ENCODE data around the gene PAK1. TPM values are rescaled to one million over a fixed set of nuclear protein-coding genes. Genes with fewer than 3 reads are reported as not detected.

Gene PAK1
- total RNA-seq = 10 to 100 TPM; 56.0 to 59.0 TPM

DNA sequence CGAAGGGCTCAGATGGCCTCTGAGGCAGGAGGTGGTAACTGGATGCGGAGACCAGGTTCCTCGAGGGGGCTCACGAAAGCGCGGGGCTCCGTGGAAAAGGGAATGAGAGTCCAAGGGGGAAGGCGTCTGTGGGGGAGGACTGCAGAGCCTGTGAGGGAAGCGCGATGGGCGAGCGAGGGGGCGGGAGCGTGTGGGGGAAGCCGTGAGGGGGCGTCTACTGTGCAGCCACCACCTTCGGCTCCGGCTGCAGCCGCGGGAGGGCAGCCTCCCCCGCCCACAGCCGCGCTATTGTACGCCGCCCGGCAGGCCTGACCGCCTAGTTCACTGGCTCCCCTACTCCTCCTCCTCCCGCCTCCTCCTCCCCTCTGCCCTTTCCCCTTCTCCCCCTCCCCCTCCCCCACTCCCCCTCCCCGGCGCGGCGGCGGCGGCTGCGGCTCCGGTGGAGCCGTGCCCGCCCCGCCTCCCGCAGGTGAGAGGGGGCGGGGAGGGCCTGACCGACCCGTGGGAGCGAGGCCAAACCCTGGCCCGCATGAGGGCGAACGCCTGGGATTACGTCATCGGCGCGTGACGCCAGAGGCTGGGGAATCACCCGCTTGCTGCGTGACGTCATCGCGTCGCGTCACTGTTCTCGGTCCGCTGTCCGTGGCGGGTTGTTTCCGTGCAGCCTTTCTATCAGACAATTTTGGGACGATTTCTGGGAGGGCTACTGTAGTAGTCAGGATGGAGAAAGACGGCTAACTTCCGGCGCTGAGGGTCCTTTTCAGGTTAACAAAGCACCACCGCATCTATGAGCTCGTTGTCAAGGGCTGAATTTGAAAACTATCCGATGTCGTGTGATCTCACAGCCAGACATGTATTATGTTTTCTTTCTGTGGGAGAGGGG, at the start of gene PAK1:
TSS of gene PAK1 (minus strand) at position 294 of the 883 bp plus-strand sequence. CDS start 81,574 bp downstream, outside the sequence.
- peak; percentile 85 for DNase-seq
- H3K27me3 Mint-ChIP-seq = peaks cover 25% of the 10 kb centered on the region
- ChIA-PET CTCF (interaction anchor here (0.9 kb wide), 1 partner anchor 10 kb away, joined by 4 read pairs; no protein-coding TSS in a partner anchor), POLR2A (interaction anchor here (0.6 kb wide), 1 partner anchor 61 kb away, joined by 5 read pairs; no protein-coding TSS in a partner anchor)
- H3K9me3 Mint-ChIP-seq = no peaks in the 10 kb centered on the region
- peak within 1 kb of the TSS; percentile 87 for H3K27ac Mint-ChIP-seq
- peak within 1 kb of the TSS; percentile 80 for H3K4me3 Mint-ChIP-seq
- no peaks in the 10 kb centered on the region for H3K36me3 Mint-ChIP-seq (ENCODE audit: low read depth)
- peaks cover 29% of the 10 kb centered on the region for H3K4me1 Mint-ChIP-seq

DNA sequence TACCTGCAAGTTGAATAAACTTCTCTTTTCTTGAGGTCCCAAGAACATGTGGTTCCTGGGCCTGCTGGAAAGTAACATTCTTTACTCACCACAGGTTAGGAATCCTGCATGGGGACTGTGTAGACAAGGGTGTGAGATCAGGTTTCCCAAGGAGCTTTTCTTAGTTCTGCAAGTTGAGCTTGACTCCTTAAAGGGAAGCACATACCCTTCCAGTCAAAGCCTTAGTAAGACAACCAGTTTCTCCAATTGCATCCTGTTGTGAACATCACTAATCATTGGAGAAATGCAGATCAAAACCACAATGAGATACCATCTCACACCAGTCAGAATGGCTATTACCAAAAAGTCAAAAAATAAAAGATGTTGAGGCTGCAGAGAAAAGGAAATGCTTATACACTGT, 48.3 kb upstream of the PAK1 start:
- DNase-seq = no peak
- Mint-ChIP-seq H3K27me3 (no peaks in the 10 kb centered on the region), H3K27ac (no peak overlapping the region), H3K4me3 (no peak overlapping the region), H3K9me3 (no peaks in the 10 kb centered on the region), H3K36me3 (ENCODE audit: low read depth) (no peaks in the 10 kb centered on the region), H3K4me1 (no peaks in the 10 kb centered on the region)
- ChIA-PET POLR2A (no interaction called here), CTCF (interaction anchor here (0.6 to 1.6 kb wide), 2 partner anchors 20 to 1386 kb away, joined by 4 read pairs; no protein-coding TSS in a partner anchor)

DNA sequence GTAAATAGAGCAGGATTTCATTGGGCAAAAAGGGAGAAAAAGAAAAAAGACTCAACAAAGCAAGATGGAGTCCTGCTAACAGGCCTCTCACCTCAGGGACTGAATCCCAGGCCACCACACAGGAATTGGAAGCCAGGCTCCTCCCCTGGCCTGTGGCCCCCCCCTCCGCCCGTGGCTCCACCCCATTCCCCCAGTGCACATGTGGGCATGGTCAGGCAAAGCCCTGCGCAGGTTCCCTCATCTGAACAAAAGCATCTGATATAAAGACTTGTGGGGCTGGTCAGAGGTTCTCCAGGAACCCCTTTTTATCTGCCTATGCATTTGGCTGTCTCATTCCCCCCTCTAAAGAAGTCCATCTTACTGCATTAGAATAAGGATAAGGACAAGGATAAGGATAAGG, 46.0 kb upstream of the PAK1 start:
- ChIA-PET POLR2A (no interaction called here), CTCF (no interaction called here)
- no peaks in the 10 kb centered on the region for H3K9me3 Mint-ChIP-seq
- H3K36me3 Mint-ChIP-seq (ENCODE audit: low read depth) = no peaks in the 10 kb centered on the region
- DNase-seq = no peak
- no peaks in the 10 kb centered on the region for H3K27me3 Mint-ChIP-seq
- no peaks in the 10 kb centered on the region for H3K4me1 Mint-ChIP-seq
- H3K27ac Mint-ChIP-seq = no peak overlapping the region
- no peak overlapping the region for H3K4me3 Mint-ChIP-seq

DNA sequence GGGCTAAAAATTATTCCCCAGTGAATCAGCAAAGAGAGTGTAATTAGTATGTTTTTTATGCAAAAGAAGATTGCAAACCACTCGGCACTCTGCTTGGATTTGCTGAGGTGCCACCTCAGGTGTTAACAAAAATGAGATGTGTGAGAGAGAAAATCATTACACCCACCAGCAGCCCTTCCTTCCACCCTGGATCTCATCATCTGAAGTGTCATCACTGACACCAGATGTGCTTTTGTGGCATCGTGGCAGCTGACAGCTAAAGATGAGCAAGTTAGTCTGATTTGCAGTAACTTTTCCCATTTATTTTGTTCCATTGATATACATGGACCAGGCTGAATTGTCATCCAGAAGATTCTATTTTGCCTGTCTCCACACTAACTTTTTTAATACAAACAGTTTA, 44.6 kb upstream of the PAK1 start:
- no peaks in the 10 kb centered on the region for H3K4me1 Mint-ChIP-seq
- CTCF ChIA-PET = no interaction called here
- no peak for DNase-seq
- no peaks in the 10 kb centered on the region for H3K36me3 Mint-ChIP-seq (ENCODE audit: low read depth)
- POLR2A ChIA-PET = no interaction called here
- H3K4me3 Mint-ChIP-seq = no peak overlapping the region
- H3K9me3 Mint-ChIP-seq = no peaks in the 10 kb centered on the region
- no peak overlapping the region for H3K27ac Mint-ChIP-seq
- H3K27me3 Mint-ChIP-seq = no peaks in the 10 kb centered on the region

DNA sequence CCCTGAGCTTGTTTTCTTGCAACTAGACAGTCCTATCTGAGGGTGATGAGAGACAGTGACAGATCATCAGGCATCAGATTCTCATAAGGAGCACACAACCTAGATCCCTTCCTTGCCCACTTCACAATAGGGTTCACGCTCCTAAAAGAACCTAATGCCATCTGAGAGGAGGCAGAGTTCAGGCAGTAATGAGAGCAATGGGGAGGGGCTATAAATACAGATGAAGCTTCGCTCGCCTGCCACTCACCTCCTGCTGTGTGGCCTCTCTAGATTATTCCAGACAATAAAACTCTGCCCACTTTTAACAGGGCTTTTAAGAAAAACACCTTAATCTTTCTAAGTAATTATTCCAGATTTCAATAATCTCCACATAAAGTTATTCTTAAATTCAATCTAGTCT, 43.9 kb upstream of the PAK1 start:
- Mint-ChIP-seq H3K27ac (no peak overlapping the region), H3K4me3 (no peak overlapping the region), H3K4me1 (no peaks in the 10 kb centered on the region), H3K36me3 (ENCODE audit: low read depth) (no peaks in the 10 kb centered on the region), H3K27me3 (no peaks in the 10 kb centered on the region), H3K9me3 (no peaks in the 10 kb centered on the region)
- POLR2A ChIA-PET = no interaction called here
- no peak for DNase-seq
- CTCF ChIA-PET = no interaction called here

DNA sequence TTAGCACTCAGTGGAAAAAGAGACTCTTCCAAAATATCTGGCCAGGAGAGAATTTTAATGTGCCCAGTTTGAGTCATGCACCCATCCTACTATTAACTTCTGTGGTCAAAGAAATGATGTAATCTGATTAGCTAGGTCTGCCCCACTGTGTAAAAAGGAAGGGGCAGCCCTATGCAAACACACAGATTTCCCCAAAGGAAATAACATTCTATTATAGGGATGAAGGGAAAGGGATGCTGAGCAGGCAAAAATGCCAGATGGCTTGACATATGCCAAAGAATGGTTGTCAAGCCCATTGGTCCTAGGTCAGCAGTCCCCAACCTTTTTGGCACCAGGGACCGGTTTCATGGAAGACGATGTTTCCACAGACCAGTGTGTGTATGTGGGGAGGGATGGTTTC, 43.3 kb upstream of the PAK1 start:
- Mint-ChIP-seq H3K4me1 (no peaks in the 10 kb centered on the region), H3K36me3 (ENCODE audit: low read depth) (no peaks in the 10 kb centered on the region), H3K4me3 (no peak overlapping the region), H3K9me3 (no peaks in the 10 kb centered on the region), H3K27ac (no peak overlapping the region), H3K27me3 (no peaks in the 10 kb centered on the region)
- ChIA-PET POLR2A (no interaction called here), CTCF (interaction anchor here (0.7 kb wide), 1 partner anchor 21 kb away, joined by 3 read pairs; no protein-coding TSS in a partner anchor)
- DNase-seq = no peak

DNA sequence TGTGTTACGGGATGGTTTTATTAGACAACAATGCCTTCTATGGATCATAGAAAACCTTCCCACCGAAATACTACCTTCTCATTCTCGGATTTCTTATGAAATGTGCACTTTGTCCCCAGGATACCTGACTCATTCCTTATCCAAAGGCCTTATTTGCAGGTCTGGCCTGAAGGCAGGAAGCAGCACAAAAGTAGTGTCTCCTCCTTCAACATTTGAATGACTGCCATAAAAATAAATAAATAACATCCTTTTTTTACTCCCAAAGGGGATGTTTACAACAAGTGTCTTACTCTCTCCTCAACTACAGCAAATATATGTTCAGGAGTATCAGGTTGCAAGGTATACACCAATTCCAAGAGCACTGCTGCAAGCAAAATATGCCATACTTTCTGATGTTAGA, 41.6 kb upstream of the PAK1 start:
- Mint-ChIP-seq H3K36me3 (ENCODE audit: low read depth) (no peaks in the 10 kb centered on the region), H3K4me3 (no peak overlapping the region), H3K4me1 (no peaks in the 10 kb centered on the region), H3K27me3 (peaks cover 4% of the 10 kb centered on the region), H3K27ac (no peak overlapping the region), H3K9me3 (no peaks in the 10 kb centered on the region)
- ChIA-PET POLR2A (interaction anchor here (0.9 kb wide), 1 partner anchor 180 kb away, joined by 5 read pairs; no protein-coding TSS in a partner anchor), CTCF (interaction anchor here (1.1 kb wide), 1 partner anchor 388 kb away, joined by 3 read pairs; no protein-coding TSS in a partner anchor)
- no peak for DNase-seq

DNA sequence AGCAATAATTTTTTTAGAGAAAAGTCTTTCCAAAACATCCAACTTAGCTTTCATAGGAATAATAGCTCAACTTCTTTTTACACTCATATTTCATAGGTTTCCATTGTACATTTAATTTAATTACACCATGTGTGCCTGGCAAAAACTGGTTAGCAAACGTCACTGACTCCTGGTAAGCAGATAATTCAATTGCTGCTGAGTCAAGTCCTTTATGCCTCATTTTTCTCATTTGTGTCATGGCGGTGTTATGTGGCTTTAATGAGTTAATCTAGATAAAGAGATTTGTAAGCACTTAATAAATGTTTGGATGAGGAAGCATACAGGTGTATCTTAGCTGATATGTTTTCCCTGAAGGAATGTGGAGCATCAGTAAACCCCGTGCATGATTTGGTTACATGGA, 41.2 kb upstream of the PAK1 start:
- no peak for DNase-seq
- Mint-ChIP-seq H3K9me3 (no peaks in the 10 kb centered on the region), H3K4me1 (no peaks in the 10 kb centered on the region), H3K27me3 (peaks cover 5% of the 10 kb centered on the region), H3K27ac (no peak overlapping the region), H3K4me3 (no peak overlapping the region), H3K36me3 (ENCODE audit: low read depth) (no peaks in the 10 kb centered on the region)
- ChIA-PET CTCF (no interaction called here), POLR2A (no interaction called here)

DNA sequence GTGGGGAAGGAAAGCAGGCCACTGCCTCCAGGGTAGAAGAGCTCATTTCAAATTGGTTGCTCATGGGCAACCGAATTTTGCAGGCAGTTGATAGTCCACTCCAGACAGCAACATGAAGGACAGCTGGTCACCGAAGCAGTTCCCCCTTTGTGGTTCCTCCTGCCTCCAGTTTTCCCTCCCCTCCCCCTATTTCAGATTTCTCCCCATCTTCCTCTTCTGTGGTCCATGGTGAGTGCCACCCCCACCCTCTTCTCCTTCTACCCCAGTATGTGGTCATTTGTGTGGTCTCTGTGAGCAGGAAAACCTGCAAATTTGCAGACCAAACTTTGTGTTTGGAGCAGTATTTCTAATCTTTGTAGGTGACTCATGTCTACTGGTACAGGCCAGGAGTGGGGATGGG, 38.2 kb upstream of the PAK1 start:
- Mint-ChIP-seq H3K36me3 (ENCODE audit: low read depth) (no peaks in the 10 kb centered on the region), H3K4me1 (no peaks in the 10 kb centered on the region), H3K27me3 (peaks cover 5% of the 10 kb centered on the region), H3K4me3 (no peak overlapping the region), H3K9me3 (no peaks in the 10 kb centered on the region), H3K27ac (no peak overlapping the region)
- ChIA-PET POLR2A (interaction anchor here (0.7 kb wide), 1 partner anchor 538 kb away, joined by 4 read pairs; no protein-coding TSS in a partner anchor), CTCF (interaction anchor here (0.6 kb wide), 1 partner anchor 264 kb away, joined by 3 read pairs; no protein-coding TSS in a partner anchor)
- DNase-seq = no peak

DNA sequence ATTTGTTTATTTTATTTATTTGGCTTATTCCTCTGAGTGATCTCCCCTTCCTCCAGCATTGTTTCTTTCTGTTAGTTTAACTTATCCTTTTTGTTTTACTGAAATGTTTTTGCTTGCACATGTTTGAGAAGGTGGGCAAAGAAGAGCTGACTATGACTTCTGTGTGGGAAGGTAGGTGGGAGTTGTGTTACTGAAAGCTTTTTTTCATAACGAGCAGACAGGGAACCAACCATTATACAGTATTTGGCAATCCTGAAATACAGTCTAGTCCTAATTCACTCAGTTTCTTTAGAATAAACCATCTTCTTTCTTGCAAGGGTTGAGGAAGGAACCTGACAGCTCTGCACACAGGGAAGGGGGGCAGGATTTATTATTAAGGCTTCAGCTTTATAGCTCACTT, 37.0 kb upstream of the PAK1 start:
- Mint-ChIP-seq H3K9me3 (no peaks in the 10 kb centered on the region), H3K27me3 (peaks cover 5% of the 10 kb centered on the region), H3K27ac (peak overlapping the region; percentile 6), H3K4me3 (no peak overlapping the region), H3K4me1 (no peaks in the 10 kb centered on the region), H3K36me3 (ENCODE audit: low read depth) (no peaks in the 10 kb centered on the region)
- POLR2A ChIA-PET = no interaction called here
- no peak for DNase-seq
- CTCF ChIA-PET = interaction anchor here (0.9 kb wide), 1 partner anchor 17 kb away, joined by 3 read pairs; no protein-coding TSS in a partner anchor

DNA sequence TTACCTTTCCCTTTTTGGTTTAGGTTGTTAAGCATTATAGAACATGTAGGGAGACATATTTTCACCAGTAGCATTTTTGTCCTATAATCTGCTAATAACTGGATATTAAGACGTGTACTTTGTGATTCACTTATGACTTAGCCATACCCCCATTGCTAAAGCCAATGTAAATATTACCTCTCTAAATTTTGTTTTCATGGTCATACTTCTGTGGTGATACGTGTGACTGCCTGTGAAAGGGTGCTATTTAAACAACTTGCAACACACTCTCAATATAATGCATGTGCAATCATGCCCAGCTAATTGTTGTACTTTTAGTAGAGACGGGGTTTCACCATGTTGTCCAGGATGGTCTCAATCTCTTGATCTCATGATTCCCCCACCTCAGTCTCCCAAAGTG, 36.2 kb upstream of the PAK1 start:
- Mint-ChIP-seq H3K27ac (no peak overlapping the region), H3K4me3 (no peak overlapping the region), H3K36me3 (ENCODE audit: low read depth) (no peaks in the 10 kb centered on the region), H3K27me3 (peaks cover 5% of the 10 kb centered on the region), H3K9me3 (no peaks in the 10 kb centered on the region), H3K4me1 (no peaks in the 10 kb centered on the region)
- POLR2A ChIA-PET = no interaction called here
- CTCF ChIA-PET = interaction anchor here (0.9 kb wide), 1 partner anchor 16 kb away, joined by 3 read pairs; no protein-coding TSS in a partner anchor
- DNase-seq = no peak

DNA sequence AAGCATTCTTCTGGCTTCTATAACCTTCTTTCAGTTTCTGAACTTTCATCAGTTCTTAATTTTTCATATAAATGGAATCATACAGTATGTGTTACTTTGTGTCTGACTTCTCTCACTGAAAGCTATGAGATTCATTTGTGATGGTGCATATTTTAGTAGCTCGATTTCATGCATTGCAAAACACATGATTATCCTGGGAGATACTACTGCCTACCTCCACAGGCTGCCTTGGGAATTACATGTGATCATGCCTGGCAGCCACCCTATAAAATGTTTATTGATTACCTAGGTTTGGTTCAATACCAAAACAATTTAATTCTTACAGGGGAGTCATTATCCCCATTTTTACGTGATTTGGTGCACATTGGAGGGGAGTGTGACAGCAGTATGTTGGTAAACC, 34.1 kb upstream of the PAK1 start:
- H3K36me3 Mint-ChIP-seq (ENCODE audit: low read depth) = no peaks in the 10 kb centered on the region
- ChIA-PET CTCF (interaction anchor here (1.1 kb wide), 1 partner anchor 320 kb away, joined by 3 read pairs; no protein-coding TSS in a partner anchor), POLR2A (no interaction called here)
- no peak for DNase-seq
- no peak overlapping the region for H3K27ac Mint-ChIP-seq
- no peaks in the 10 kb centered on the region for H3K4me1 Mint-ChIP-seq
- H3K27me3 Mint-ChIP-seq = peaks cover 5% of the 10 kb centered on the region
- H3K9me3 Mint-ChIP-seq = no peaks in the 10 kb centered on the region
- H3K4me3 Mint-ChIP-seq = no peak overlapping the region

DNA sequence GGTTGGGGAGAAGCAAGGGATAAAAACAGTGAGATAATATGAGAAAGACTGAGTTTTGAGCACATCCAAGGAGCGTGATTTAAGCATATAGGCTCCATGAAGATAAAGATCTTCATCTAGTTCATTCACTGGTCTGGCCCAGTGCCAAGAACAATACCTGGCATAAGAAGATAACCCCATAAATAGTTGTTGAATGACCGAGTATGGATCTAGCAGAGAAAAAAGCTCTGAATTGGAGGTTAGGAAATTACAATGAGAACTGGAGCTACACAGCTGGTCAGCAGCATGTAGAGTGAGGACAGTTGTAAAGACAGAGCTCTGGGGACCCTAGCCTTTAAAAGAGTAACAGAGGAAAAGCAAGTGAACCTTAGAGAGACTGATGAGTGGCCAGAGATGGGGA, 33.0 kb upstream of the PAK1 start:
- Mint-ChIP-seq H3K9me3 (no peaks in the 10 kb centered on the region), H3K4me1 (no peaks in the 10 kb centered on the region), H3K36me3 (ENCODE audit: low read depth) (no peaks in the 10 kb centered on the region), H3K4me3 (no peak overlapping the region), H3K27ac (no peak overlapping the region), H3K27me3 (peaks cover 10% of the 10 kb centered on the region)
- no peak for DNase-seq
- CTCF ChIA-PET = interaction anchor here (1.1 kb wide), 1 partner anchor 319 kb away, joined by 3 read pairs; no protein-coding TSS in a partner anchor
- POLR2A ChIA-PET = no interaction called here

Data from activated CD4-positive, alpha-beta T cell treated with anti-CD3 and anti-CD28 coated beads, Interleukin-2, amount 10 ng/mL, durations not matched to agents 7 days and 5 days (primary cell).